DOHH2 (cell line): ENCODE results near the gene HOXB1.

ENCODE experiments used
- H3F3A ChIP-seq: fragments of 200-600 bp; sonication (generic), shearing (Covaris generic); 2 replicates; pipeline ENCODE4 v1.6.0; 2016; ENCODE audit warnings: antibody characterized with exemption, mild to moderate bottlenecking; ENCODE audit not compliant: control insufficient read depth, insufficient read depth
- H3K27ac ChIP-seq: fragments of 200-600 bp; sonication (generic); 2 replicates; pipeline ENCODE4 v1.5.1; 2014; ENCODE audit warnings: low read depth, mild to moderate bottlenecking, low read length, moderate library complexity
- H3K27me3 ChIP-seq: fragments of 200-600 bp; sonication (generic); 2 replicates; pipeline ENCODE4 v1.6.1; 2014; ENCODE audit warnings: mild to moderate bottlenecking, low read length, mixed read lengths; ENCODE audit not compliant: control insufficient read depth
- H3K36me3 ChIP-seq: fragments of 200-600 bp; sonication (generic); 2 replicates; pipeline ENCODE4 v1.6.1; 2014; ENCODE audit warnings: mild to moderate bottlenecking, low read length, moderate library complexity, mixed read lengths; ENCODE audit not compliant: control insufficient read depth
- H3K4me1 ChIP-seq: fragments of 200-600 bp; sonication (generic); 2 replicates; pipeline ENCODE4 v1.6.1; 2014; ENCODE audit warnings: mild to moderate bottlenecking, low read length, mixed read lengths; ENCODE audit not compliant: control insufficient read depth
- H3K4me2 ChIP-seq: fragments of 200-600 bp; sonication (generic); 2 replicates; pipeline ENCODE4 v1.6.0; 2014; ENCODE audit warnings: mild to moderate bottlenecking, low read length, moderate library complexity
- H3K4me3 ChIP-seq: fragments of 200-600 bp; sonication (generic); 2 replicates; pipeline ENCODE4 v1.5.1; 2014; ENCODE audit warnings: mild to moderate bottlenecking, low read length, mixed read lengths
- H3K79me2 ChIP-seq: fragments of 200-600 bp; sonication (generic); 2 replicates; pipeline ENCODE4 v1.6.1; 2014; ENCODE audit warnings: mild to moderate bottlenecking, low read length, mixed read lengths; ENCODE audit not compliant: control insufficient read depth
- H3K9me2 ChIP-seq: fragments of 200-600 bp; sonication (generic); replicated peaks from 2 replicates; pipeline ENCODE4 v1.6.1; 2014; ENCODE audit warnings: mild to moderate bottlenecking, low read length, mixed read lengths; ENCODE audit not compliant: control insufficient read depth
- H3K9me3 ChIP-seq: fragments of 200-600 bp; sonication (generic); 2 replicates; pipeline ENCODE4 v1.6.1; 2014; ENCODE audit warnings: antibody characterized with exemption, low read length, mixed read lengths; ENCODE audit not compliant: control insufficient read depth, insufficient read depth
- H4K20me1 ChIP-seq: fragments of 200-600 bp; sonication (generic); 2 replicates; pipeline ENCODE4 v1.6.0; 2014; ENCODE audit warnings: low read depth, mild to moderate bottlenecking, antibody characterized with exemption, low read length, moderate library complexity; ENCODE audit not compliant: control insufficient read depth, insufficient read depth
- CTCF ChIP-seq: fragments of 200-600 bp; sonication (generic); IDR thresholded peaks from one replicate; pipeline ENCODE4 v1.5.1; 2014; ENCODE audit warnings: antibody characterized with exemption, mild to moderate bottlenecking, low read depth, low read length; ENCODE audit not compliant: poor library complexity, severe bottlenecking
- EZH2phosphoT487 ChIP-seq: fragments of 200-600 bp; sonication (generic); IDR thresholded peaks from 2 replicates; pipeline ENCODE4 v1.6.1; 2017; ENCODE audit warnings: borderline replicate concordance, mild to moderate bottlenecking, antibody characterized with exemption, low read length, moderate library complexity, mixed read lengths

HOXB1 gene

GRCh38 chr17:48554412-48555257 is 23.8 kb upstream of the HOXB1 start:
- H3K79me2 ChIP-seq = no peaks in the 10 kb centered on the region
- no peaks in the 10 kb centered on the region for H3K9me3 ChIP-seq
- H3K27ac ChIP-seq = no peak overlapping the region
- H3F3A ChIP-seq = no peaks in the 10 kb centered on the region
- no peaks in the 10 kb centered on the region for H3K9me2 ChIP-seq
- H3K27me3 ChIP-seq = peaks cover 3% of the 10 kb centered on the region; the same call in 1 of the 2 replicates
- no peak overlapping the region for H3K4me3 ChIP-seq
- no peaks in the 10 kb centered on the region for H4K20me1 ChIP-seq
- no peak overlapping the region for H3K4me2 ChIP-seq
- TF ChIP-seq EZH2phosphoT487 (no peak), CTCF (no peak)
- no peaks in the 10 kb centered on the region for H3K4me1 ChIP-seq
- H3K36me3 ChIP-seq = no peaks in the 10 kb centered on the region

- no peaks in the 10 kb centered on the region for H3K9me2 ChIP-seq
- no peak for TF ChIP-seq CTCF
- TF ChIP-seq EZH2phosphoT487 = no peak
- H3K36me3 ChIP-seq = no peaks in the 10 kb centered on the region
- H4K20me1 ChIP-seq = no peaks in the 10 kb centered on the region
- H3F3A ChIP-seq = no peaks in the 10 kb centered on the region
- no peaks in the 10 kb centered on the region for H3K9me3 ChIP-seq
- no peak overlapping the region for H3K4me2 ChIP-seq
- no peak overlapping the region for H3K27ac ChIP-seq
- no peaks in the 10 kb centered on the region for H3K79me2 ChIP-seq
- H3K27me3 ChIP-seq = peaks cover 3% of the 10 kb centered on the region; the same call in 1 of the 2 replicates
- no peaks in the 10 kb centered on the region for H3K4me1 ChIP-seq
- H3K4me3 ChIP-seq = no peak overlapping the region
These were observed 23.0 kb upstream of the HOXB1 start for GRCh38 chr17:48553826-48554225.

- Histone ChIP-seq H3K27ac (no peak overlapping the region), H3K4me3 (no peak overlapping the region)
These were observed 22.4 kb upstream of the HOXB1 start for GRCh38 chr17:48553190-48553547.

More at GRCh38 chr17:48553190-48553547, 22.4 kb upstream of the HOXB1 start:
- H4K20me1 ChIP-seq = no peaks in the 10 kb centered on the region
- H3K79me2 ChIP-seq = no peaks in the 10 kb centered on the region
- H3K4me2 ChIP-seq = no peak overlapping the region
- H3F3A ChIP-seq = no peaks in the 10 kb centered on the region
- TF ChIP-seq CTCF (no peak), EZH2phosphoT487 (no peak)
- H3K27me3 ChIP-seq = peaks cover 3% of the 10 kb centered on the region; the same call in 1 of the 2 replicates
- no peaks in the 10 kb centered on the region for H3K9me3 ChIP-seq
- no peaks in the 10 kb centered on the region for H3K36me3 ChIP-seq
- H3K9me2 ChIP-seq = no peaks in the 10 kb centered on the region
- no peaks in the 10 kb centered on the region for H3K4me1 ChIP-seq
